HG03565 (cell line): Measurements from ENCODE around the gene MINDY4.

Experiments
- ATAC-seq: cut with Tn5 transposase; IDR thresholded peaks from one replicate; pipeline ENCODE4 v1.9.1; 2021; ENCODE audit warnings: mild to moderate bottlenecking, moderate library complexity; ENCODE audit not compliant: unreplicated experiment

Gene MINDY4

GRCh38 chr7:30926313-30926712 is 155.1 kb downstream of the MINDY4 start:
- no peak for ATAC-seq

- no peak for ATAC-seq
These were observed 155.8 kb downstream of the MINDY4 start for GRCh38 chr7:30927040-30927439.

- ATAC-seq: no peak
These were observed 156.3 kb downstream of the MINDY4 start for GRCh38 chr7:30927559-30927958.

- no peak for ATAC-seq
These were observed 157.1 kb downstream of the MINDY4 start for GRCh38 chr7:30928254-30928872.

- ATAC-seq: no peak
These were observed 158.5 kb downstream of the MINDY4 start for GRCh38 chr7:30929686-30930085.

- ATAC-seq: no peak
These were observed 159.4 kb downstream of the MINDY4 start for GRCh38 chr7:30930621-30931020.

- no peak for ATAC-seq
These were observed 160.1 kb downstream of the MINDY4 start for GRCh38 chr7:30931161-30931928.

GRCh38 chr7:30931929-30932540 is 160.8 kb downstream of the MINDY4 start:
- ATAC-seq: no peak

GRCh38 chr7:30932562-30932961 is 161.3 kb downstream of the MINDY4 start:
- ATAC-seq: no peak

GRCh38 chr7:30933124-30933974 is 162.1 kb downstream of the MINDY4 start:
- ATAC-seq: no peak

- no peak for ATAC-seq
These were observed 163.0 kb downstream of the MINDY4 start for GRCh38 chr7:30934225-30934624.

GRCh38 chr7:30934732-30935568 is 163.7 kb downstream of the MINDY4 start:
- no peak for ATAC-seq

GRCh38 chr7:30935569-30935877 is 164.3 kb downstream of the MINDY4 start:
- no peak for ATAC-seq

- ATAC-seq: no peak
These were observed 165.5 kb downstream of the MINDY4 start for GRCh38 chr7:30936650-30937245.

GRCh38 chr7:30937416-30937815 is 166.2 kb downstream of the MINDY4 start:
- no peak for ATAC-seq

- ATAC-seq: peak; percentile 72
These were observed 167.5 kb downstream of the MINDY4 start for GRCh38 chr7:30938435-30939316.

- no peak for ATAC-seq
These were observed 170.5 kb downstream of the MINDY4 start for GRCh38 chr7:30941582-30942323.
